Measurements from ENCODE around the gene GMNN.

The GMNN gene

GRCh38 chr6:24818346-24818745 lies 43.6 kb downstream of the GMNN start:
- DNase-seq: no peak

GRCh38 chr6:24821860-24822444 lies 47.2 kb downstream of the GMNN start:
- no peak for DNase-seq

GRCh38 chr6:24822696-24823095 lies 48.0 kb downstream of the GMNN start:
- DNase-seq: no peak

- DNase-seq: no peak
These were observed 48.4 kb downstream of the GMNN start for GRCh38 chr6:24823185-24823584.

GRCh38 chr6:24824142-24824938 lies 49.6 kb downstream of the GMNN start:
- no peak for DNase-seq

- DNase-seq: no peak
These were observed 50.4 kb downstream of the GMNN start for GRCh38 chr6:24825130-24825630.

- no peak for DNase-seq
These were observed 52.4 kb downstream of the GMNN start for GRCh38 chr6:24827162-24827561.

- no peak for DNase-seq
These were observed 53.2 kb downstream of the GMNN start for GRCh38 chr6:24827970-24828369.

- no peak for DNase-seq
These were observed 54.9 kb downstream of the GMNN start for GRCh38 chr6:24829657-24830056.

- no peak for DNase-seq
These were observed 57.3 kb downstream of the GMNN start for GRCh38 chr6:24831771-24832716.

GRCh38 chr6:24832794-24833193 lies 58.1 kb downstream of the GMNN start:
- DNase-seq: no peak

- DNase-seq: no peak
These were observed 59.1 kb downstream of the GMNN start for GRCh38 chr6:24833711-24834386.

Data from CD4-positive, alpha-beta T cell treated with Interleukin-4 for 1 hour (primary cell).